Measurements from ENCODE around the gene RCOR1.

The RCOR1 gene

GRCh38 chr14:102779574-102780315, 187.3 kb downstream of the RCOR1 start:
- DNase-seq: no peak

Data from activated CD4-positive, CD25-positive, alpha-beta regulatory T cell (primary cell).